HEK293 (cell line): Measurements from ENCODE around the gene GCNA.
A peak's percentile ranks its signal among the peaks of the same experiment; 100 is the strongest.

Experiments
- CTCF ChIA-PET: fragments of 350-600 bp; formaldehyde crosslinking; extraction: SDS; loops from one replicate; lab custom pipeline; 2021; ENCODE audit warnings: antibody characterized with exemption; lab: Yijun Ruan, JAX
- POLR2A ChIA-PET: fragments of 300-600 bp; formaldehyde crosslinking; extraction: SDS; loops from one replicate; lab custom pipeline; 2020; ENCODE audit warnings: antibody characterized with exemption, inconsistent platforms; lab: Yijun Ruan, JAX
- H3K27ac ChIP-seq: fragments of 200-500 bp; sonication (Bioruptor generic); 2 replicates; pipeline ENCODE4 v1.5.1; 2014; ENCODE audit warnings: low read depth, low read length, control low read depth, inconsistent platforms; ENCODE audit errors: extremely low read depth
- H3K36me3 ChIP-seq, 2 experiments: fragments of 200-500 bp in 1 of 2; sonication (Bioruptor generic) in 1 of 2; 1 replicate in 1 of 2; 2 replicates in 1 of 2; pipeline ENCODE4 v1.5.1; 2014 to 2017; ENCODE audit warnings: inconsistent platforms in 2 of 2, low read length in 2 of 2; ENCODE audit not compliant: control insufficient read depth in 2 of 2, insufficient read depth in 1 of 2
- H3K4me1 ChIP-seq: fragments of 200-500 bp; sonication (Bioruptor generic); 2 replicates; pipeline ENCODE4 v1.5.1; 2014; ENCODE audit warnings: mild to moderate bottlenecking, low read length, inconsistent platforms; ENCODE audit not compliant: control insufficient read depth, insufficient read depth
- H3K4me3 ChIP-seq: 2 replicates; pipeline ENCODE4 v1.5.1; 2011; ENCODE audit warnings: low read depth, mild to moderate bottlenecking, control low read depth, low read length, moderate library complexity
- H3K9me3 ChIP-seq: fragments of 200-500 bp; sonication (Bioruptor generic); 2 replicates; pipeline ENCODE4 v1.5.1; 2014; ENCODE audit warnings: low read depth, low read length, inconsistent platforms; ENCODE audit not compliant: control insufficient read depth, insufficient read depth
- FEZF1 ChIP-seq: fragments of 450-650 bp; formaldehyde crosslinking; IDR thresholded peaks from 2 replicates; pipeline ENCODE4 v1.5.1; 2016; ENCODE audit warnings: missing biosample characterization, missing genetic modification characterization
- GLI4 ChIP-seq: fragments of 450-650 bp; formaldehyde crosslinking; IDR thresholded peaks from 2 replicates; pipeline ENCODE4 v1.5.1; 2016; ENCODE audit warnings: missing biosample characterization, missing genetic modification characterization
- KLF1 ChIP-seq: fragments of 450-650 bp; formaldehyde crosslinking; IDR thresholded peaks from 2 replicates; pipeline ENCODE4 v1.5.1; 2016; ENCODE audit warnings: missing biosample characterization, missing genetic modification characterization
- KLF10 ChIP-seq: fragments of 450-650 bp; IDR thresholded peaks from 2 replicates; pipeline ENCODE4 v1.5.1; 2018; ENCODE audit warnings: missing biosample characterization, mild to moderate bottlenecking, missing genetic modification characterization
- MYNN ChIP-seq: fragments of 450-650 bp; formaldehyde crosslinking; IDR thresholded peaks from 2 replicates; pipeline ENCODE4 v1.5.1; 2016; ENCODE audit warnings: missing biosample characterization, missing genetic modification characterization, borderline replicate concordance
- PRDM1 ChIP-seq: fragments of 450-650 bp; formaldehyde crosslinking; IDR thresholded peaks from 2 replicates; pipeline ENCODE4; 2016; ENCODE audit warnings: missing biosample characterization, missing genetic modification characterization
- SETDB1 ChIP-seq: IDR thresholded peaks from one replicate; pipeline ENCODE4 v1.6.1; 2017; ENCODE audit warnings: mild to moderate bottlenecking, low read length, moderate library complexity, mixed read lengths; ENCODE audit not compliant: insufficient read length
- ZBTB17 ChIP-seq: fragments of 450-650 bp; formaldehyde crosslinking; IDR thresholded peaks from 2 replicates; pipeline ENCODE4 v1.5.1; 2016; ENCODE audit warnings: missing biosample characterization, missing genetic modification characterization
- ZNF132 ChIP-seq: fragments of 450-650 bp; formaldehyde crosslinking; IDR thresholded peaks from 2 replicates; pipeline ENCODE4 v1.5.1; 2017; ENCODE audit warnings: missing biosample characterization, missing genetic modification characterization, borderline replicate concordance
- ZNF146 ChIP-seq: fragments of 450-650 bp; formaldehyde crosslinking; IDR thresholded peaks from 2 replicates; pipeline ENCODE4 v1.5.1; 2016; ENCODE audit warnings: missing biosample characterization, missing genetic modification characterization
- ZNF48 ChIP-seq: fragments of 450-650 bp; formaldehyde crosslinking; IDR thresholded peaks from 2 replicates; pipeline ENCODE4 v1.5.1; 2016; ENCODE audit warnings: missing biosample characterization, missing genetic modification characterization
- ZNF501 ChIP-seq: fragments of 450-650 bp; formaldehyde crosslinking; IDR thresholded peaks from 2 replicates; pipeline ENCODE4 v1.5.1; 2016; ENCODE audit warnings: missing biosample characterization, missing genetic modification characterization
- ZSCAN23 ChIP-seq: fragments of 450-650 bp; formaldehyde crosslinking; IDR thresholded peaks from 2 replicates; pipeline ENCODE4 v1.5.1; 2016; ENCODE audit warnings: missing biosample characterization, missing genetic modification characterization
- TF ChIP-seq, protein P1 (sequence below): fragments of 450-650 bp; formaldehyde crosslinking; IDR thresholded peaks from 2 replicates; pipeline ENCODE4 v1.5.1; 2017; ENCODE audit warnings: missing biosample characterization, missing genetic modification characterization
- TF ChIP-seq, protein P2 (sequence below): fragments of 450-650 bp; IDR thresholded peaks from 2 replicates; pipeline ENCODE4 v1.5.1; 2018; ENCODE audit warnings: missing biosample characterization, missing genetic modification characterization
- TF ChIP-seq, protein P3 (sequence below): fragments of 450-650 bp; formaldehyde crosslinking; IDR thresholded peaks from 2 replicates; pipeline ENCODE4 v1.5.1; 2016; ENCODE audit warnings: missing biosample characterization, missing genetic modification characterization
- TF ChIP-seq, protein P4 (sequence below): fragments of 450-650 bp; formaldehyde crosslinking; IDR thresholded peaks from 2 replicates; pipeline ENCODE4 v1.5.1; 2016; ENCODE audit warnings: missing biosample characterization, missing genetic modification characterization, borderline replicate concordance
- TF ChIP-seq, protein P5 (sequence below): fragments of 450-650 bp; formaldehyde crosslinking; IDR thresholded peaks from 2 replicates; pipeline ENCODE4 v1.5.1; 2017; ENCODE audit warnings: missing biosample characterization, missing genetic modification characterization

GCNA gene

DNA sequence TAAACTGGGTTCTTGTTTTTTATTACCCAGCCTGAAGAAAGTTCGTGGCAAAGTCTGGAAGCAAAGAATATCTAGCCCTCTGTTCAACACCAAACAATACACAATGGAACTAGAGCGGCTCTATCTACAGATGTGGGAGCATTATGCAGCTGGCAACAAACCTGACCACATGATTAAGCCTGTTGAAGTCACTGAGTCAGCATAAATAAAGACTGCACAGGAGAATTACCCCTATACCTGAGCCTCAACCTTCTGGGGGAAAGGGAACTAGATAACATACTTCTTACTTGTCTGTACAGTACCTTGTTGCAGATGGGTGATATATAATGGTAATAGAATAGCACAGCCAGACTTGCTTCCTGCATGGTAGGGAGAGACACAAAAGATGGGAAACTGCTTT lies 4.6 kb upstream of the GCNA start:
- ChIA-PET POLR2A (no interaction called here), CTCF (no interaction called here)
- Histone ChIP-seq H3K9me3 (no peaks in the 10 kb centered on the region), H3K4me3 (no peak overlapping the region), H3K27ac (no peak overlapping the region), H3K36me3 (peaks cover 40 to 64% of the 10 kb centered on the region in 2 experiments), H3K4me1 (no peaks in the 10 kb centered on the region)
- no peak for TF ChIP-seq ZNF501 (tag by site-specific recombination)
- TF ChIP-seq, protein P1, sequence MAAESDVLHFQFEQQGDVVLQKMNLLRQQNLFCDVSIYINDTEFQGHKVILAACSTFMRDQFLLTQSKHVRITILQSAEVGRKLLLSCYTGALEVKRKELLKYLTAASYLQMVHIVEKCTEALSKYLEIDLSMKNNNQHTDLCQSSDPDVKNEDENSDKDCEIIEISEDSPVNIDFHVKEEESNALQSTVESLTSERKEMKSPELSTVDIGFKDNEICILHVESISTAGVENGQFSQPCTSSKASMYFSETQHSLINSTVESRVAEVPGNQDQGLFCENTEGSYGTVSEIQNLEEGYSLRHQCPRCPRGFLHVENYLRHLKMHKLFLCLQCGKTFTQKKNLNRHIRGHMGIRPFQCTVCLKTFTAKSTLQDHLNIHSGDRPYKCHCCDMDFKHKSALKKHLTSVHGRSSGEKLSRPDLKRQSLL (tag by site-specific recombination) = 0 out of 2 replicates have a peak, but pooled peaks have one; percentile 16
- peak; percentile 21; the same call in 1 of the 2 replicates for TF ChIP-seq ZNF146 (tag by site-specific recombination)

DNA sequence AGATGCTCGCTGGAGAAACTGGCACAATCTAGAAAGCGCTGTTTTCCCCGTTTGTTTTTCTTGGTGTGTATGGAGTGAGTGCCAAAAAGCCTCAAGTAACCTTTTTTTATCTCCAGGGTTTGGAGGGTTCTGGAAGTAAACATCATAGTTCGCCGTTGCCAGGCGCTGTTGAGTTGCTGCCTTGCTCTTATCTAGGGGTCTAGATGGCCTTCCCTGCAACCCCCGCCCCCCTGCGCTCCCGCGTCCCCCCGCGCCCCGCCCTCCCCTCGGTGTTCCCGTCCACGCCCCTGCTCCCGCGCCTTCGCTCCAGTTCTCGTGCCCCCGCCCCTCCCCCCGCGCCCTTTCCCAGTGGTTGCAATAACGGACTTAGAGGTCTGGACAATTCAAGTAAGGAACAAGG lies 555 bp upstream of the GCNA start:
- no peak for TF ChIP-seq MYNN (tag by site-specific recombination)
- TF ChIP-seq ZBTB17 (tag by site-specific recombination) = no peak
- TF ChIP-seq KLF10 (tag by site-specific recombination) = no peak
- TF ChIP-seq, protein P2, sequence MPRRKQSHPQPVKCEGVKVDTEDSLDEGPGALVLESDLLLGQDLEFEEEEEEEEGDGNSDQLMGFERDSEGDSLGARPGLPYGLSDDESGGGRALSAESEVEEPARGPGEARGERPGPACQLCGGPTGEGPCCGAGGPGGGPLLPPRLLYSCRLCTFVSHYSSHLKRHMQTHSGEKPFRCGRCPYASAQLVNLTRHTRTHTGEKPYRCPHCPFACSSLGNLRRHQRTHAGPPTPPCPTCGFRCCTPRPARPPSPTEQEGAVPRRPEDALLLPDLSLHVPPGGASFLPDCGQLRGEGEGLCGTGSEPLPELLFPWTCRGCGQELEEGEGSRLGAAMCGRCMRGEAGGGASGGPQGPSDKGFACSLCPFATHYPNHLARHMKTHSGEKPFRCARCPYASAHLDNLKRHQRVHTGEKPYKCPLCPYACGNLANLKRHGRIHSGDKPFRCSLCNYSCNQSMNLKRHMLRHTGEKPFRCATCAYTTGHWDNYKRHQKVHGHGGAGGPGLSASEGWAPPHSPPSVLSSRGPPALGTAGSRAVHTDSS (tag by site-specific recombination) = no peak
- TF ChIP-seq FEZF1 (tag by site-specific recombination) = no peak
- no peak for TF ChIP-seq ZSCAN23
- TF ChIP-seq PRDM1 (tag by site-specific recombination) = no peak
- TF ChIP-seq SETDB1 = no peak
- no peak for TF ChIP-seq ZNF132
- TF ChIP-seq KLF1 (tag by site-specific recombination) = no peak
- TF ChIP-seq GLI4 (tag by site-specific recombination) = no peak
- TF ChIP-seq, protein P3, sequence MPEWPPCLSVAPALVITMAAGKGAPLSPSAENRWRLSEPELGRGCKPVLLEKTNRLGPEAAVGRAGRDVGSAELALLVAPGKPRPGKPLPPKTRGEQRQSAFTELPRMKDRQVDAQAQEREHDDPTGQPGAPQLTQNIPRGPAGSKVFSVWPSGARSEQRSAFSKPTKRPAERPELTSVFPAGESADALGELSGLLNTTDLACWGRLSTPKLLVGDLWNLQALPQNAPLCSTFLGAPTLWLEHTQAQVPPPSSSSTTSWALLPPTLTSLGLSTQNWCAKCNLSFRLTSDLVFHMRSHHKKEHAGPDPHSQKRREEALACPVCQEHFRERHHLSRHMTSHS = no peak
- TF ChIP-seq ZNF48 (tag by site-specific recombination) = no peak
- TF ChIP-seq, protein P4, sequence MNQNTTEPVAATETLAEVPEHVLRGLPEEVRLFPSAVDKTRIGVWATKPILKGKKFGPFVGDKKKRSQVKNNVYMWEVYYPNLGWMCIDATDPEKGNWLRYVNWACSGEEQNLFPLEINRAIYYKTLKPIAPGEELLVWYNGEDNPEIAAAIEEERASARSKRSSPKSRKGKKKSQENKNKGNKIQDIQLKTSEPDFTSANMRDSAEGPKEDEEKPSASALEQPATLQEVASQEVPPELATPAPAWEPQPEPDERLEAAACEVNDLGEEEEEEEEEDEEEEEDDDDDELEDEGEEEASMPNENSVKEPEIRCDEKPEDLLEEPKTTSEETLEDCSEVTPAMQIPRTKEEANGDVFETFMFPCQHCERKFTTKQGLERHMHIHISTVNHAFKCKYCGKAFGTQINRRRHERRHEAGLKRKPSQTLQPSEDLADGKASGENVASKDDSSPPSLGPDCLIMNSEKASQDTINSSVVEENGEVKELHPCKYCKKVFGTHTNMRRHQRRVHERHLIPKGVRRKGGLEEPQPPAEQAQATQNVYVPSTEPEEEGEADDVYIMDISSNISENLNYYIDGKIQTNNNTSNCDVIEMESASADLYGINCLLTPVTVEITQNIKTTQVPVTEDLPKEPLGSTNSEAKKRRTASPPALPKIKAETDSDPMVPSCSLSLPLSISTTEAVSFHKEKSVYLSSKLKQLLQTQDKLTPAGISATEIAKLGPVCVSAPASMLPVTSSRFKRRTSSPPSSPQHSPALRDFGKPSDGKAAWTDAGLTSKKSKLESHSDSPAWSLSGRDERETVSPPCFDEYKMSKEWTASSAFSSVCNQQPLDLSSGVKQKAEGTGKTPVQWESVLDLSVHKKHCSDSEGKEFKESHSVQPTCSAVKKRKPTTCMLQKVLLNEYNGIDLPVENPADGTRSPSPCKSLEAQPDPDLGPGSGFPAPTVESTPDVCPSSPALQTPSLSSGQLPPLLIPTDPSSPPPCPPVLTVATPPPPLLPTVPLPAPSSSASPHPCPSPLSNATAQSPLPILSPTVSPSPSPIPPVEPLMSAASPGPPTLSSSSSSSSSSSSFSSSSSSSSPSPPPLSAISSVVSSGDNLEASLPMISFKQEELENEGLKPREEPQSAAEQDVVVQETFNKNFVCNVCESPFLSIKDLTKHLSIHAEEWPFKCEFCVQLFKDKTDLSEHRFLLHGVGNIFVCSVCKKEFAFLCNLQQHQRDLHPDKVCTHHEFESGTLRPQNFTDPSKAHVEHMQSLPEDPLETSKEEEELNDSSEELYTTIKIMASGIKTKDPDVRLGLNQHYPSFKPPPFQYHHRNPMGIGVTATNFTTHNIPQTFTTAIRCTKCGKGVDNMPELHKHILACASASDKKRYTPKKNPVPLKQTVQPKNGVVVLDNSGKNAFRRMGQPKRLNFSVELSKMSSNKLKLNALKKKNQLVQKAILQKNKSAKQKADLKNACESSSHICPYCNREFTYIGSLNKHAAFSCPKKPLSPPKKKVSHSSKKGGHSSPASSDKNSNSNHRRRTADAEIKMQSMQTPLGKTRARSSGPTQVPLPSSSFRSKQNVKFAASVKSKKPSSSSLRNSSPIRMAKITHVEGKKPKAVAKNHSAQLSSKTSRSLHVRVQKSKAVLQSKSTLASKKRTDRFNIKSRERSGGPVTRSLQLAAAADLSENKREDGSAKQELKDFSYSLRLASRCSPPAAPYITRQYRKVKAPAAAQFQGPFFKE = no peak
- TF ChIP-seq, protein P5, sequence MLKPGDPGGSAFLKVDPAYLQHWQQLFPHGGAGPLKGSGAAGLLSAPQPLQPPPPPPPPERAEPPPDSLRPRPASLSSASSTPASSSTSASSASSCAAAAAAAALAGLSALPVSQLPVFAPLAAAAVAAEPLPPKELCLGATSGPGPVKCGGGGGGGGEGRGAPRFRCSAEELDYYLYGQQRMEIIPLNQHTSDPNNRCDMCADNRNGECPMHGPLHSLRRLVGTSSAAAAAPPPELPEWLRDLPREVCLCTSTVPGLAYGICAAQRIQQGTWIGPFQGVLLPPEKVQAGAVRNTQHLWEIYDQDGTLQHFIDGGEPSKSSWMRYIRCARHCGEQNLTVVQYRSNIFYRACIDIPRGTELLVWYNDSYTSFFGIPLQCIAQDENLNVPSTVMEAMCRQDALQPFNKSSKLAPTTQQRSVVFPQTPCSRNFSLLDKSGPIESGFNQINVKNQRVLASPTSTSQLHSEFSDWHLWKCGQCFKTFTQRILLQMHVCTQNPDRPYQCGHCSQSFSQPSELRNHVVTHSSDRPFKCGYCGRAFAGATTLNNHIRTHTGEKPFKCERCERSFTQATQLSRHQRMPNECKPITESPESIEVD (tag by site-specific recombination) = no peak
- ChIA-PET POLR2A (no interaction called here), CTCF (interaction anchor here (1.1 kb wide), 1 partner anchor 75 kb away, joined by 3 read pairs; no protein-coding TSS in a partner anchor)
- H3K36me3 ChIP-seq = peaks cover 26 to 39% of the 10 kb centered on the region in 2 experiments
- H3K27ac ChIP-seq = no peak overlapping the region
- H3K9me3 ChIP-seq = no peaks in the 10 kb centered on the region
- H3K4me1 ChIP-seq = no peaks in the 10 kb centered on the region
- H3K4me3 ChIP-seq = no peak overlapping the region
